K562 (cell line): ENCODE results near the gene TANC1. TPM values are rescaled to one million over a fixed set of nuclear protein-coding genes. Genes with fewer than 3 reads are reported as not detected.
A peak's percentile ranks its signal among the peaks of the same experiment; 100 is the strongest.

Experiments used
- ATAC-seq: fragments of 200-7000 bp; cut with Tn5 transposase; 3 replicates; pipeline ENCODE4 v1.9.1; 2020; ENCODE audit warnings: moderate library complexity
- BruUV-seq: library from RNA; stranded (reverse); fragments of 400-500 nt; replicated peaks from 2 replicates; lab custom pipeline; 2021; lab: Mats Ljungman, UMichigan
- CTCF ChIA-PET: fragments of 300-600 bp; formaldehyde crosslinking; extraction: SDS; loops from one replicate; lab custom pipeline; 2021; ENCODE audit warnings: low intra/inter-chr PET ratio; lab: Yijun Ruan, JAX
- POLR2A ChIA-PET: fragments of 300-600, 350-650 bp; sonication (Branson Sonifier 250); formaldehyde crosslinking; extraction: SDS; loops from one replicate; lab custom pipeline; 2021; ENCODE audit warnings: antibody characterized with exemption, inconsistent platforms; lab: Yijun Ruan, JAX
- DNase-seq, 4 experiments: peaks; one replicate each; pipeline versions ENCODE4 v3.0.0 to v3.0.0-alpha.2; 2011 to 2018; ENCODE audit warnings: low spot score in 3 of 4, mixed read lengths in 3 of 4; ENCODE audit errors: extremely low read depth in 1 of 4
- FAIRE-seq: peaks from 2 replicates; lab custom pipeline; 2011; peaks lifted over from hg19 to GRCh38; lab: Jason Lieb, UNC
- H2AFZ ChIP-seq: 2 replicates; pipeline ENCODE4 v1.6.0; 2011; ENCODE audit warnings: low read depth, low read length, control low read depth, inconsistent platforms
- H3K27ac ChIP-seq: fragments of 200-600 bp; 3 replicates; pipeline ENCODE4 v1.8.0; 2011; ENCODE audit warnings: low read depth, mild to moderate bottlenecking, control low read depth, inconsistent platforms, low read length, moderate library complexity, mixed read lengths; ENCODE audit errors: extremely low read depth
- H3K27me3 ChIP-seq, 2 experiments: fragments of 300-600 bp in 1 of 2; 2 replicates in 1 of 2; 3 replicates in 1 of 2; pipeline versions ENCODE4 v1.6.0 to v1.8.0; 2011; ENCODE audit warnings: inconsistent platforms in 2 of 2, low read length in 2 of 2, mild to moderate bottlenecking in 1 of 2, mixed read lengths in 1 of 2, moderate library complexity in 1 of 2; ENCODE audit not compliant: control insufficient read depth in 2 of 2, insufficient read depth in 2 of 2
- H3K36me3 ChIP-seq: fragments of 300-600 bp; 3 replicates; pipeline ENCODE4 v1.8.0; 2011; ENCODE audit warnings: mild to moderate bottlenecking, low read length, inconsistent platforms; ENCODE audit not compliant: control insufficient read depth, insufficient read depth
- H3K4me1 ChIP-seq, 2 experiments: fragments of 200-600 bp in 1 of 2; replicated peaks in 1 of 2; 2 replicates in 1 of 2; 3 replicates in 1 of 2; pipeline versions ENCODE4 v1.5.1 to v1.8.0; 2011; ENCODE audit warnings: inconsistent platforms in 2 of 2, low read length in 2 of 2, mild to moderate bottlenecking in 1 of 2, mixed read lengths in 1 of 2, moderate library complexity in 1 of 2; ENCODE audit not compliant: control insufficient read depth in 2 of 2, insufficient read depth in 2 of 2
- H3K4me2 ChIP-seq: 2 replicates; pipeline ENCODE4 v1.6.1; 2011; ENCODE audit warnings: low read length, control low read depth, inconsistent platforms, mixed read lengths; ENCODE audit not compliant: insufficient read depth
- H3K4me3 ChIP-seq: fragments of 200-600 bp; sonication (generic), shearing (Covaris generic); 2 replicates; pipeline ENCODE4 v1.5.1; 2016; ENCODE audit warnings: control low read depth, inconsistent platforms
- H3K79me2 ChIP-seq: fragments of 200-600 bp; 3 replicates; pipeline ENCODE4 v1.8.0; 2011; ENCODE audit warnings: low read length, inconsistent platforms; ENCODE audit not compliant: control insufficient read depth, insufficient read depth
- H3K9ac ChIP-seq, 2 experiments: 2 replicates each; pipeline versions ENCODE4 v1.6.0 to v1.6.1; 2011; ENCODE audit warnings: low read depth in 2 of 2, low read length in 2 of 2, control low read depth in 1 of 2, inconsistent platforms in 1 of 2, mild to moderate bottlenecking in 1 of 2, mixed read lengths in 1 of 2; ENCODE audit not compliant: insufficient read depth in 1 of 2
- H3K9me1 ChIP-seq: one replicate; pipeline ENCODE4 v1.6.0; 2011; ENCODE audit warnings: inconsistent platforms, mild to moderate bottlenecking, low read length, moderate library complexity; ENCODE audit not compliant: control insufficient read depth, insufficient read depth
- H3K9me3 ChIP-seq: replicated peaks from 2 replicates; pipeline ENCODE4 v1.5.1; 2011; ENCODE audit warnings: low read depth, low read length, inconsistent platforms; ENCODE audit not compliant: control insufficient read depth, insufficient read depth
- H4K20me1 ChIP-seq: replicated peaks from 2 replicates; pipeline ENCODE4 v1.6.1; 2011; ENCODE audit warnings: low read length, inconsistent platforms, mixed read lengths; ENCODE audit not compliant: control insufficient read depth, insufficient read depth
- ARHGAP35 ChIP-seq: fragments of 450-650 bp; IDR thresholded peaks from 2 replicates; pipeline ENCODE4 v1.6.1; 2018; ENCODE audit not compliant: partially characterized antibody
- CEBPG ChIP-seq, 3 experiments: fragments of 200-800 bp in 1 of 3; sonication (Bioruptor generic) in 1 of 3; sonication (generic) in 1 of 3; formaldehyde crosslinking in 1 of 3; IDR thresholded peaks in 2 of 3; conservative IDR thresholded peaks in 1 of 3; 2 replicates each; pipeline versions ENCODE4 v1.6.1 to v1.8.0; 2016 to 2022; ENCODE audit warnings: missing compliant biosample characterization in 2 of 3, missing genetic modification characterization in 2 of 3, mild to moderate bottlenecking in 1 of 3, missing genetic modification reagents in 1 of 3
- COPS2 ChIP-seq: fragments of 450-650 bp; conservative IDR thresholded peaks from 2 replicates; pipeline ENCODE4 v1.6.1; 2016; ENCODE audit warnings: mild to moderate bottlenecking, moderate library complexity
- HDAC3 ChIP-seq: fragments of 450-650 bp; IDR thresholded peaks from 2 replicates; pipeline ENCODE4 v1.6.1; 2018; ENCODE audit warnings: borderline replicate concordance, mild to moderate bottlenecking, moderate library complexity; ENCODE audit not compliant: partially characterized antibody
- HSF4 ChIP-seq: fragments of 250-450 bp; sonication (Bioruptor Pico); IDR thresholded peaks from 2 replicates; pipeline ENCODE4 v2.1.2; 2022; ENCODE audit warnings: mild to moderate bottlenecking, moderate library complexity, borderline replicate concordance
- ILK ChIP-seq: fragments of 450-650 bp; IDR thresholded peaks from 2 replicates; pipeline ENCODE4 v1.6.1; 2016; ENCODE audit warnings: missing genetic modification characterization, low read depth, mild to moderate bottlenecking, missing compliant biosample characterization, moderate library complexity, borderline replicate concordance
- MAZ ChIP-seq, 2 experiments: fragments of 450-650 bp in 1 of 2; sonication (generic) in 1 of 2; formaldehyde crosslinking; IDR thresholded peaks in 1 of 2; conservative IDR thresholded peaks in 1 of 2; 2 replicates each; pipeline versions ENCODE4 v1.4.0 to v1.5.0; 2020; ENCODE audit warnings: mild to moderate bottlenecking in 1 of 2, missing genetic modification reagents in 1 of 2
- MTA2 ChIP-seq: fragments of 450-650 bp; IDR thresholded peaks from 2 replicates; pipeline ENCODE4 v1.6.1; 2016; ENCODE audit warnings: low read depth
- PCBP1 ChIP-seq: fragments of 200-400 bp; formaldehyde crosslinking; IDR thresholded peaks from 2 replicates; pipeline ENCODE4 v1.6.1; 2018; ENCODE audit warnings: mild to moderate bottlenecking, low read depth, low read length; ENCODE audit not compliant: poor library complexity, severe bottlenecking
- POLR2B ChIP-seq: fragments of 450-650 bp; IDR thresholded peaks from 2 replicates; pipeline ENCODE4 v1.6.1; 2018; ENCODE audit warnings: low read depth; ENCODE audit not compliant: partially characterized antibody
- SETDB1 ChIP-seq: IDR thresholded peaks from one replicate; pipeline ENCODE4 v1.6.1; 2012; ENCODE audit warnings: low read length, control low read depth, inconsistent platforms
- TRIM24 ChIP-seq, 2 experiments: fragments of 450-650 bp; IDR thresholded peaks; 2 replicates each; pipeline ENCODE4 v1.6.1; 2016
- XRCC4 ChIP-seq: IDR thresholded peaks from one replicate; pipeline ENCODE4 v1.6.1; 2011; ENCODE audit not compliant: insufficient read depth, insufficient read length; ENCODE audit errors: extremely low read depth
- ZNF175 ChIP-seq: fragments of 200-800 bp; sonication (Bioruptor generic); IDR thresholded peaks from 2 replicates; pipeline ENCODE4 v1.6.1; 2016; ENCODE audit warnings: low read depth, mild to moderate bottlenecking, missing genetic modification characterization, missing compliant biosample characterization
- ZNF282 ChIP-seq: sonication (generic); formaldehyde crosslinking; IDR thresholded peaks from 2 replicates; pipeline ENCODE4 v1.8.1; 2023; ENCODE audit warnings: missing genetic modification reagents
- ZNF584 ChIP-seq: fragments of 200-800 bp; sonication (Bioruptor generic); IDR thresholded peaks from 2 replicates; pipeline ENCODE4 v1.6.1; 2016; ENCODE audit warnings: low read depth, mild to moderate bottlenecking, missing genetic modification characterization, missing compliant biosample characterization
- WGBS: fragments of 100-300 bp; shearing (Covaris generic); methylation state at CpG from one replicate; pipeline ENCODE4 v1.1.6; 2016; ENCODE audit warnings: low coverage, mixed read lengths; ENCODE audit not compliant: insufficient coverage; ENCODE audit errors: missing lambda C conversion rate; 5-methylcytosine and 5-hydroxymethylcytosine counted together
- in situ Hi-C: fragments of 300-500 bp; cut with MboI; formaldehyde crosslinking; loops from 4 replicates; pipeline ENCODE4 v1.15.0; 2018; ENCODE audit warnings: inconsistent platforms, mixed read lengths
- intact Hi-C: fragments of 100-400 bp; cut with micrococcal nuclease; formaldehyde crosslinking; loops from 2 replicates; pipeline ENCODE4 v1.14.2; 2022
- polyA plus RNA-seq, 8 experiments: library from polyadenylated mRNA; depleted of rRNA in 4 of 8; stranded (reverse) in 5 of 8; unstranded in 3 of 8; fragments of >200 nt; fragmentation: Nextera tagmentation in 2 of 8; fragmentation: Illumina TruSeq in 1 of 8; extraction: Ambion mirVana in 2 of 8; extraction: Trizol in 1 of 8; gene quantifications; 2 replicates each; pipeline versions ENCODE4 v1.2.1 to v1.2.3, GENCODE V29; 2011 to 2014; ENCODE audit warnings: inconsistent platforms in 1 of 8, missing spikeins in 1 of 8
- total RNA-seq, 7 experiments: library from RNA; depleted of rRNA in 6 of 7; stranded (reverse); fragments of >200 nt in 6 of 7; fragmentation: Illumina TruSeq in 2 of 7; extraction: Trizol in 2 of 7; gene quantifications; 2 replicates each; pipeline versions ENCODE4 v1.2.1 to v1.2.3, GENCODE V29; 2011 to 2021; ENCODE audit warnings: low replicate concordance in 1 of 7
- TF ChIP-seq, protein P1 (sequence below), 3 experiments: IDR thresholded peaks in 2 of 3; conservative IDR thresholded peaks in 1 of 3; 2 replicates each; pipeline ENCODE4 v1.5.1; 2011 to 2012; ENCODE audit warnings: low read length in 3 of 3, mild to moderate bottlenecking in 3 of 3, control low read depth in 2 of 3, improper control_type of control experiment in 1 of 3, inconsistent platforms in 1 of 3, low read depth in 1 of 3, mixed read lengths in 1 of 3, moderate library complexity in 1 of 3; ENCODE audit not compliant: insufficient read depth in 2 of 3
- TF ChIP-seq, protein P2 (sequence below): fragments of 250-450 bp; sonication (Bioruptor Pico); IDR thresholded peaks from 2 replicates; pipeline ENCODE4 v1.5.0; 2020; ENCODE audit warnings: mild to moderate bottlenecking
- TF ChIP-seq, protein P3 (sequence below): fragments of 450-650 bp; formaldehyde crosslinking; IDR thresholded peaks from 2 replicates; pipeline ENCODE4 v1.4.0; 2020; ENCODE audit warnings: mild to moderate bottlenecking

TANC1 gene
- total and polyA plus RNA-seq, 9 of the 15 experiments (the other 6 are each of a cell fraction or from before 2014, with no cell fraction given): under 0.01 to 0.20 (median 0.07) TPM; not detected in 1

GRCh38 chr2:159098361-159098760 lies 129.9 kb downstream of the TANC1 start:
- no peaks in the 10 kb centered on the region for H4K20me1 ChIP-seq
- H2AFZ ChIP-seq: no peak overlapping the region
- ATAC-seq (no peak), DNase-seq (no peak), FAIRE-seq (no peak)
- H3K9me3 ChIP-seq: no peaks in the 10 kb centered on the region
- no peaks in the 10 kb centered on the region for H3K36me3 ChIP-seq
- H3K9ac ChIP-seq: no peak overlapping the region
- no peak overlapping the region for H3K4me3 ChIP-seq
- no TSS peak for BruUV-seq
- H3K27ac ChIP-seq: no peak overlapping the region
- in situ Hi-C loops: no loop called here
- POLR2A ChIA-PET: no interaction called here
- intact Hi-C loops: no loop called here
- H3K4me1 ChIP-seq: no peaks in the 10 kb centered on the region; a peak in 1 of 5 replicates
- CTCF ChIA-PET: no interaction called here
- peaks cover 0 to 10% of the 10 kb centered on the region in 2 experiments; a peak in 4 of 5 replicates for H3K27me3 ChIP-seq
- no peaks in the 10 kb centered on the region for H3K9me1 ChIP-seq
- H3K79me2 ChIP-seq: no peaks in the 10 kb centered on the region
- no peak overlapping the region for H3K4me2 ChIP-seq
- 16% methylated on average over 3 of the region's 3 CpGs for WGBS
- TF ChIP-seq XRCC4: no peak
- no peak for TF ChIP-seq PCBP1
- no peak for TF ChIP-seq HSF4 (CRISPR knock-in tag)
- no peak for TF ChIP-seq HDAC3
- peak in 1 of 2 experiments; percentile 62; a peak in 1 of 4 replicates for TF ChIP-seq TRIM24 (IDR thresholded peaks at IDR 0.05)
- TF ChIP-seq MAZ (CRISPR knock-in tag; conservative IDR thresholded peaks at IDR 0.05 in 1 of 2, IDR thresholded peaks at IDR 0.05 in 1 of 2): no peak
- no peak for TF ChIP-seq ARHGAP35
- TF ChIP-seq ILK (tag): no peak
- TF ChIP-seq MTA2: no peak
- TF ChIP-seq, protein P1, sequence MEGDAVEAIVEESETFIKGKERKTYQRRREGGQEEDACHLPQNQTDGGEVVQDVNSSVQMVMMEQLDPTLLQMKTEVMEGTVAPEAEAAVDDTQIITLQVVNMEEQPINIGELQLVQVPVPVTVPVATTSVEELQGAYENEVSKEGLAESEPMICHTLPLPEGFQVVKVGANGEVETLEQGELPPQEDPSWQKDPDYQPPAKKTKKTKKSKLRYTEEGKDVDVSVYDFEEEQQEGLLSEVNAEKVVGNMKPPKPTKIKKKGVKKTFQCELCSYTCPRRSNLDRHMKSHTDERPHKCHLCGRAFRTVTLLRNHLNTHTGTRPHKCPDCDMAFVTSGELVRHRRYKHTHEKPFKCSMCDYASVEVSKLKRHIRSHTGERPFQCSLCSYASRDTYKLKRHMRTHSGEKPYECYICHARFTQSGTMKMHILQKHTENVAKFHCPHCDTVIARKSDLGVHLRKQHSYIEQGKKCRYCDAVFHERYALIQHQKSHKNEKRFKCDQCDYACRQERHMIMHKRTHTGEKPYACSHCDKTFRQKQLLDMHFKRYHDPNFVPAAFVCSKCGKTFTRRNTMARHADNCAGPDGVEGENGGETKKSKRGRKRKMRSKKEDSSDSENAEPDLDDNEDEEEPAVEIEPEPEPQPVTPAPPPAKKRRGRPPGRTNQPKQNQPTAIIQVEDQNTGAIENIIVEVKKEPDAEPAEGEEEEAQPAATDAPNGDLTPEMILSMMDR (IDR thresholded peaks at IDR 0.05 in 2 of 3, conservative IDR thresholded peaks at IDR 0.05 in 1 of 3; ENCODE audit: insufficient read depth in 2 of 3, low read depth in 1 of 3, low read length in 3 of 3): no peak
- TF ChIP-seq CEBPG (CRISPR knock-in tag; IDR thresholded peaks at IDR 0.05): no peak
- peak; percentile 50 to 95; a peak in 3 of 4 replicates for TF ChIP-seq CEBPG (tag; conservative IDR thresholded peaks at IDR 0.05 in 1 of 2, IDR thresholded peaks at IDR 0.05 in 1 of 2)
- TF ChIP-seq POLR2B: no peak
- peak; percentile 46; the same call in 1 of the 2 replicates for TF ChIP-seq ZNF175 (CRISPR knock-in tag)
- no peak for TF ChIP-seq ZNF584 (CRISPR knock-in tag)
- TF ChIP-seq, protein P2, sequence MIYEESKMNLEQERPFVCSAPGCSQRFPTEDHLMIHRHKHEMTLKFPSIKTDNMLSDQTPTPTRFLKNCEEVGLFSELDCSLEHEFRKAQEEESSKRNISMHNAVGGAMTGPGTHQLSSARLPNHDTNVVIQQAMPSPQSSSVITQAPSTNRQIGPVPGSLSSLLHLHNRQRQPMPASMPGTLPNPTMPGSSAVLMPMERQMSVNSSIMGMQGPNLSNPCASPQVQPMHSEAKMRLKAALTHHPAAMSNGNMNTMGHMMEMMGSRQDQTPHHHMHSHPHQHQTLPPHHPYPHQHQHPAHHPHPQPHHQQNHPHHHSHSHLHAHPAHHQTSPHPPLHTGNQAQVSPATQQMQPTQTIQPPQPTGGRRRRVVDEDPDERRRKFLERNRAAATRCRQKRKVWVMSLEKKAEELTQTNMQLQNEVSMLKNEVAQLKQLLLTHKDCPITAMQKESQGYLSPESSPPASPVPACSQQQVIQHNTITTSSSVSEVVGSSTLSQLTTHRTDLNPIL: no peak
- no peak for TF ChIP-seq SETDB1
- no peak for TF ChIP-seq COPS2
- TF ChIP-seq, protein P3, sequence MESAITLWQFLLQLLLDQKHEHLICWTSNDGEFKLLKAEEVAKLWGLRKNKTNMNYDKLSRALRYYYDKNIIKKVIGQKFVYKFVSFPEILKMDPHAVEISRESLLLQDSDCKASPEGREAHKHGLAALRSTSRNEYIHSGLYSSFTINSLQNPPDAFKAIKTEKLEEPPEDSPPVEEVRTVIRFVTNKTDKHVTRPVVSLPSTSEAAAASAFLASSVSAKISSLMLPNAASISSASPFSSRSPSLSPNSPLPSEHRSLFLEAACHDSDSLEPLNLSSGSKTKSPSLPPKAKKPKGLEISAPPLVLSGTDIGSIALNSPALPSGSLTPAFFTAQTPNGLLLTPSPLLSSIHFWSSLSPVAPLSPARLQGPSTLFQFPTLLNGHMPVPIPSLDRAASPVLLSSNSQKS (CRISPR knock-in tag): no peak
- no peak for TF ChIP-seq ZNF282
